ENCODE results near the gene IFNAR2.

IFNAR2 gene

GRCh38 chr21:33270986-33271385 is 41.2 kb downstream of the IFNAR2 start:
- no peak for DNase-seq

DNA sequence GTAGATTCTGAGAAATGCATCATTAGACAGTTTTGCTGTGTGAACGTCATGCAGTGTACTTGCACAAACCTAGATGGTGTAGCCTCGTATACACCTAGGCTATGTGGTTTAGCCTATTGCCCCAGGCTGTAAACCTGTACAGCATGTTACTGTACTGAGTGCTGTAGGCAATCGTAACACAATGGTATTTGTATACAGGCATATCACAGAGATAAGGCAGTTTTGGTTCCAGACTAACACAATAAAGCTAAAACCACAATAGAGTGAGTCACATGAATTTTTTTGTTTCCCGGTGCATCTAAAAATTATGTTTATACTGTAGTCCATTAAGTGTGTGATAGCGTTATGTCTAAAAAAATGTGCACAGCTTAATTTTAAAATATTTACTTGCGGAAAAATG is 43.3 kb downstream of the IFNAR2 start:
- DNase-seq = no peak

DNA sequence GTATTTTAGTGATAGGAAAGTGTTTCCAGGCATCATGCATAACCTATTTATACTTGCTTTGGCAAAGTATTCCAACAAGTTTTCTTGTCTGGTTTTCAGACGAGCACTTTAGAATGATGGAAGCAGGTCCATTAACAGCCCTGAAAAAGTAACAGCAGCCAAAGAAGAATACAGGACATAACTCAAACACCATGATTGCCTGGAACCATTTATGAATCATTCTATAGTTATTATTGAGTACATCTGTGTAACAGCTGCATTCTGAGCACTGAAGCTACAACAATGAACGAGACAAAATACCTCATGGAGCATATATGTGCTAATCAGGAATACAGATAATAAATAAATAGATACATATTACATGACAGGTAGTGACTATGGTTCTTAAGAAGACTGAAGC is 49.0 kb downstream of the IFNAR2 start:
- DNase-seq = no peak

GRCh38 chr21:33279330-33279820 is 49.6 kb downstream of the IFNAR2 start:
- DNase-seq = no peak
